ENCODE results near the gene SPACA9. TPM values are rescaled to one million over a fixed set of nuclear protein-coding genes. Genes with fewer than 3 reads are reported as not detected.

The SPACA9 gene
- polyA plus RNA-seq (2013, experiment 1 of 2) = 5.6 TPM
- polyA plus RNA-seq (2013, experiment 2 of 2) = 6.4 TPM

DNA sequence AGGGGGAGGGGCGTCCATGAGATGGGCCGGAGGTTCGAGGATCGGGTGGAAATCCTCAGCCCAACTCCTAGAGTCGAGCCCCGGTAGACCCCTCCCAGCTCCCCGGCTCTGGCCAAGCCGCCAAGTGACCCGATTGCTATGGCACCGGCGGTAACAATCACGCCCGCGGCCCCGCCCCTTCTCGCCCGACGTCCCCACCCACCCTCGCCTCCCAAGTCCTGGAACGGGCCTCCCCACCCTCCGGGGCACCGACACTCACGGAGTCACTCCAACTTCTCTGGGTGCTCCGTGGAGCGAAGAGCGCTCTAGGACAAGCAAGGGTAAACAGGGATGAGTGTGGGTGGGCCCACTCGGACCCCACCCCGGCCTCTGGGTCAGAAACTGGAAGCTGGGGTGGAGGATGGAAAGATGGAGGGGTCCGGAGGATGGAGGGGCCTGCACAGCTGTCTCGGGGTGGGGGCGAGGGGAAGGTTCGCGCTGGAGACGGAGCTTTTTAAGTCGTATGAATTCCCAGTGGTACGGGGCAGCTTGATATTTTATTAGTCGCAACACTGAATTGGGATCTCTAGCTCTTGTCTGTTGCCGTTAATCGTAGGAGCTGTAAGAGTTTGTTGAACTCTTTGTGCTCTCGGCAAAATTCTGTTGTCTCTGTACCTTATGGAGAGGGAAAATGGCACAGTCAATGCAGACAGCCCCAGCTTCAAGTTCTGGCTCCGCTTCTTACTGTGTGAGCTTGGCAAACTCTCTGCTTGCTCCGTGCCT is at the start of gene SPACA9:
SPACA9 (plus strand) TSS at position 204 of the 762 bp plus-strand sequence. CDS start 5,050 bp downstream, outside the sequence.
- WGBS, 2 experiments (ENCODE audit: insufficient coverage in 2 of 2) = 35 to 38% methylated on average over 27 to 30 of the region's 42 CpGs
- no peaks in the 10 kb centered on the region for H3K9me3 ChIP-seq (ENCODE audit: control insufficient read depth, low read length)
- H3K36me3 ChIP-seq (ENCODE audit: control insufficient read depth, insufficient read depth, low read length) = no peaks in the 10 kb centered on the region
- peak within 1 kb of the TSS; percentile 95 for H3K4me3 ChIP-seq (ENCODE audit: extremely low read depth, insufficient read depth, low read length, poor library complexity, severe bottlenecking)
- H3K27ac ChIP-seq (ENCODE audit: low read depth, low read length, severe bottlenecking) = peak within 1 kb of the TSS; percentile 59
- peaks cover 6% of the 10 kb centered on the region for H3K4me1 ChIP-seq (ENCODE audit: control insufficient read depth, insufficient read depth, low read length, poor library complexity, severe bottlenecking)

DNA sequence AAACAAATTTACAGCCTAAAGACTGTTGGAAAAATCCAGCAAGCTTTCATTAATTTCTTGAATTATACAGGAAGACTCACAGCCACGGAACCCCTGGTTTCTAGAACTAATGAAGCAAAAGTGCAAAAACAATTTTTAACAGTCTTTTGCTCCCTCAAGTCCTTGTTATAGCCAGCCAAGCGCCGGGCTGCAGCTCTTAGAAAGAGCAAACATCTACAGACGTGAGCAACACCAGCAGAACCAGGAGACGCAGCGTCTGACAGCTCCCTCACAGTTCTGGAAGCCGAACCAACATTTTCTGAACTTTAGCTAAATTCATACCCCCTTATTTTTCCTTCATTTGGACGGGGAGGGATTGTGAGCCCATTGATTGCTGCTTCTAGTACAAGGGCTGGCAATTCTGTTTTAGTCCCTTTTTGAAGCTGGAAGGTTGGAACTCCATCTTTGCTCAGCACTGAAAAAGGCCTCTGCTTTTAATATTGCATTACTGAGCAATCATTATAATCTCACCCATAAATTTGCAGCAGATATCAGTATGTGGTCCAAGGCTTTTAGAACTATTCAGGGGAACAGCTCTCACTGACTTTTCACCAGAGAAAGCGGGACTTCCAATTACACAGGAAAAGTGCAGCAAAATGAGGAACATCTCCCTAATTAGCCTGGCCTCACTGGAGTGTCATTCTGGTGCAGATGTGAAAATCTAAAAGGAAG is 46.4 kb upstream of the SPACA9 start:
- Histone ChIP-seq H3K4me1 (ENCODE audit: control insufficient read depth, insufficient read depth, low read length, poor library complexity, severe bottlenecking) (no peaks in the 10 kb centered on the region), H3K36me3 (ENCODE audit: control insufficient read depth, insufficient read depth, low read length) (no peaks in the 10 kb centered on the region), H3K9me3 (ENCODE audit: control insufficient read depth, low read length) (no peaks in the 10 kb centered on the region), H3K27ac (ENCODE audit: low read depth, low read length, severe bottlenecking) (no peak overlapping the region), H3K4me3 (ENCODE audit: extremely low read depth, insufficient read depth, low read length, poor library complexity, severe bottlenecking) (no peak overlapping the region)
- WGBS, 2 experiments (ENCODE audit: insufficient coverage in 2 of 2) = 69 to 84% methylated on average over 4 to 8 of the region's 9 CpGs

DNA sequence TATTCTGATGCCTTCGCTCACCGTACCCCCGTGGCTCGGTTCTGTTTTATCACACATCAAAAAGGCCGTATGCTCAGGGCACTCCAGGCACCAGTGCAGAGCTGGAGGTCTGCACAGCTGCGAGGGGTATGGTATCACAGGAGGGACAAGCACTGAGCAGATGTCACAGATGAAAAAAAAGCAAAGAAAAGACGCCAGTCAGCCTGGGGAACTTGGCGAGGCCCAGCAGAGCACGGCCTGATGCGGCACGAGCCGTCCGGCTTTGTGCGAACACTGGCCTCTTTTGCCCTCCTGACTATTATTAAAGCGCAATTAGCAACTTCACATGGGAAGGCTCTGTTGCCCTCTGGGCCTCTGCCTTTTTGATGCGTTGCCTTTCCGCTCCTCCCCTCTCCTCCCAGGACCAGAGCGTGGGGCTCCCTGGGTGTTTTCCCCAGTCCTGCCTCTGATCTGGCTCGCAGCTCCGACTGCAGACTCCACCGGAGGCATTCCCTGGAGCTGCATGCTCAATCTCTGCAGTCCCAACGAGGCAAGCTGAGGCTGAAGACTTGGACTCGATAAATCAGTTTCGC is 45.1 kb upstream of the SPACA9 start:
- no peaks in the 10 kb centered on the region for H3K9me3 ChIP-seq (ENCODE audit: control insufficient read depth, low read length)
- 73 to 75% methylated on average over 23 to 24 of the region's 24 CpGs for WGBS, 2 experiments (ENCODE audit: insufficient coverage in 2 of 2)
- no peaks in the 10 kb centered on the region for H3K36me3 ChIP-seq (ENCODE audit: control insufficient read depth, insufficient read depth, low read length)
- no peak overlapping the region for H3K27ac ChIP-seq (ENCODE audit: low read depth, low read length, severe bottlenecking)
- no peak overlapping the region for H3K4me3 ChIP-seq (ENCODE audit: extremely low read depth, insufficient read depth, low read length, poor library complexity, severe bottlenecking)
- no peaks in the 10 kb centered on the region for H3K4me1 ChIP-seq (ENCODE audit: control insufficient read depth, insufficient read depth, low read length, poor library complexity, severe bottlenecking)

DNA sequence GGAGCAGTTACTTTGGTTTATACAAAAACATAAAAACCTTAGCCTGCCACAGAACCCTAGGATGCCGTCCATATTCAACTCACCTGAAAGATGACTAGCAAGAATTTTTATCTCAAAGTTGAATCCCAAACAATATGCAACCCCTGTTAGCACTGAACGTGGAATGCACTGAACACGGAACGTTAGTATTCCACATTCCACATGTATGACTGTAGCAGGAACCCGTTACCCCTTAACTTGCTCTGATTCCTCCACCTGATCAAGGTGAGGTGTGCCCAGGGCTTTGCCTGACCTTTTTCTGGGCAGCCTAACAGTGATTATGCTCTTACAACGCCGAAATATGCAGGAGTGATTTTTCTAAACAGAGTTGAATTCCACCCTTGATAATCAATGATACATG is 44.4 kb upstream of the SPACA9 start:
- no peak overlapping the region for H3K27ac ChIP-seq (ENCODE audit: low read depth, low read length, severe bottlenecking)
- no peaks in the 10 kb centered on the region for H3K4me1 ChIP-seq (ENCODE audit: control insufficient read depth, insufficient read depth, low read length, poor library complexity, severe bottlenecking)
- H3K36me3 ChIP-seq (ENCODE audit: control insufficient read depth, insufficient read depth, low read length) = no peaks in the 10 kb centered on the region
- no peaks in the 10 kb centered on the region for H3K9me3 ChIP-seq (ENCODE audit: control insufficient read depth, low read length)
- H3K4me3 ChIP-seq (ENCODE audit: extremely low read depth, insufficient read depth, low read length, poor library complexity, severe bottlenecking) = no peak overlapping the region
- WGBS, 2 experiments (ENCODE audit: insufficient coverage in 2 of 2) = 91 to 95% methylated on average over 6 to 7 of the region's 7 CpGs

DNA sequence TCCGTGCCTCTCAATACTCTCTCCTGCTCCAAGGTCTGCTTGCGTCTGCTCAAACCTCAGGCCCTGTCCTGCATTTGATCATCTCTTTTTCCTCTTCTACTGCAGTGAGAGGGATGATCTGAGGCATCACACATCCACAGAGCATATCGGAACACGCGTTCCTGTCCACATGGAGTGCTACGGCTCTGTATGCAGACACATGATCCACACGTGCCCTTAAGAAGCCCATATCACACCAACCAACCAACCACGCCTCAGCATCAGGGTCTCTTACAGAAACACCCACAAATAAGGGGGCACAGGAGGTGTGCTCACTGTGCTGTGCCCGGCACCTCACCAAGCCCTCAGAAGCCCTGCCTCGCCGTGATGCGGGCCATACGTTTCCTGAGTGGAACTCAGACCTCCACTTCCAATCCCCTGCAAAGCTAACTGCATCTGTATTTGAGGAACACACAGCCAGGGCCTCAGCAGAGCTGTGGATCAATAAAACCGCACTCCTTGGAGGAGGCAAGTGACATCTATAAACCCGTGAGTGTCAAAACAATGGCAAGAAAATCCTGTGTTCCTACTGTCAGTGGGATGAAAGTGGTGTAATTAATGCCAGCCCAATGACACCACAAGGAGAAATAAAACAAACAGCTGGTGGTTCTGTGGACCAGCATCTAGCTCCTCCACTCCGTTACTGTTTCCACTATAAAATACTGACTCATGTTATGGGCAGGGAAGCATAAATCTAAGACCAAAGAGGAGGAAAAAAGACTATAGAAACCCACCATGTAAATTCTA is 41.0 kb upstream of the SPACA9 start:
- WGBS, 2 experiments (ENCODE audit: insufficient coverage in 2 of 2) = 89% methylated on average over 12 to 14 of the region's 16 CpGs
- H3K27ac ChIP-seq (ENCODE audit: low read depth, low read length, severe bottlenecking) = no peak overlapping the region
- no peaks in the 10 kb centered on the region for H3K36me3 ChIP-seq (ENCODE audit: control insufficient read depth, insufficient read depth, low read length)
- H3K9me3 ChIP-seq (ENCODE audit: control insufficient read depth, low read length) = no peaks in the 10 kb centered on the region
- no peaks in the 10 kb centered on the region for H3K4me1 ChIP-seq (ENCODE audit: control insufficient read depth, insufficient read depth, low read length, poor library complexity, severe bottlenecking)
- H3K4me3 ChIP-seq (ENCODE audit: extremely low read depth, insufficient read depth, low read length, poor library complexity, severe bottlenecking) = no peak overlapping the region

DNA sequence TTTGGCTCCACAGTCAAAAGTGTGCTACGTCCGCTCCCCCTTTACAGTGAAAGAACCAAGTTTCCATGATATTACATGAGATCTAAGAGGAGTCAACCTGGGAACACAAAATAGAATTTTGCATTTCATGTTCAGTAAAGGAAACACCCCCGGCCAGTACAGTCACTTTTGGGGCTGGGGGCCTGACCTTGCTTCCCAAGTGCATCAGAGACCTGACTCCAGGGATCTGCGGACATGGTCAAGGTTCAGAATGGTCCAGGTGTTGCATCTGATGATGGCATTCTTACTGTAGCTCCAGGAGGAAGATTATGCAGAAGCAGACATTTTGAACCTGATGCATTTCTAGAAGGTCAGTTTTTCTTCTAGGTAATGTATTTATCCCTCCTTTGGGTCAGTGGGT is 40.4 kb upstream of the SPACA9 start:
- 85 to 100% methylated on average over 2 of the region's 4 CpGs for WGBS, 2 experiments (ENCODE audit: insufficient coverage in 2 of 2)
- Histone ChIP-seq H3K4me3 (ENCODE audit: extremely low read depth, insufficient read depth, low read length, poor library complexity, severe bottlenecking) (no peak overlapping the region), H3K4me1 (ENCODE audit: control insufficient read depth, insufficient read depth, low read length, poor library complexity, severe bottlenecking) (no peaks in the 10 kb centered on the region), H3K27ac (ENCODE audit: low read depth, low read length, severe bottlenecking) (no peak overlapping the region), H3K9me3 (ENCODE audit: control insufficient read depth, low read length) (no peaks in the 10 kb centered on the region), H3K36me3 (ENCODE audit: control insufficient read depth, insufficient read depth, low read length) (no peaks in the 10 kb centered on the region)

DNA sequence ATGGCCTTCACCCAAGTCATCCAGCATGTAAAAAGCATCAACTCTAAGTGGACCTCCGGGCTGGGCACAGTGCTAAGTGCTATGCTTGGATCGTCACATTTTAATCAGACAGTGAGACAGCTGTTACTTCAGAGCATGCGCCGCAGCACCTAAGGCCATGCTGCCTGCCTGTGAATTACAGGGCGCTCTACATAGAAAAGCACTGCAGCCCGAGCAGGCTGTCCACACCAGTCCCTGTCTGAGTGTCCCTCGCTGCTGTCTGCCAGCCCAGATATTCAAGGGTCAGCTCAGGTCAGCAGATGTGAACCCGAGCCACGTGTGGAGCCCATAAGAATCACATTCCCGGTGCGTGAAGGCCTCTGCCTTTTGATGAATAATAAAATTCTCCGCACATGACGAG is 37.7 kb upstream of the SPACA9 start:
- no peaks in the 10 kb centered on the region for H3K9me3 ChIP-seq (ENCODE audit: control insufficient read depth, low read length)
- no peaks in the 10 kb centered on the region for H3K4me1 ChIP-seq (ENCODE audit: control insufficient read depth, insufficient read depth, low read length, poor library complexity, severe bottlenecking)
- WGBS, 2 experiments (ENCODE audit: insufficient coverage in 2 of 2) = 90 to 93% methylated on average over 10 to 13 of the region's 13 CpGs
- H3K27ac ChIP-seq (ENCODE audit: low read depth, low read length, severe bottlenecking) = no peak overlapping the region
- no peaks in the 10 kb centered on the region for H3K36me3 ChIP-seq (ENCODE audit: control insufficient read depth, insufficient read depth, low read length)
- no peak overlapping the region for H3K4me3 ChIP-seq (ENCODE audit: extremely low read depth, insufficient read depth, low read length, poor library complexity, severe bottlenecking)

DNA sequence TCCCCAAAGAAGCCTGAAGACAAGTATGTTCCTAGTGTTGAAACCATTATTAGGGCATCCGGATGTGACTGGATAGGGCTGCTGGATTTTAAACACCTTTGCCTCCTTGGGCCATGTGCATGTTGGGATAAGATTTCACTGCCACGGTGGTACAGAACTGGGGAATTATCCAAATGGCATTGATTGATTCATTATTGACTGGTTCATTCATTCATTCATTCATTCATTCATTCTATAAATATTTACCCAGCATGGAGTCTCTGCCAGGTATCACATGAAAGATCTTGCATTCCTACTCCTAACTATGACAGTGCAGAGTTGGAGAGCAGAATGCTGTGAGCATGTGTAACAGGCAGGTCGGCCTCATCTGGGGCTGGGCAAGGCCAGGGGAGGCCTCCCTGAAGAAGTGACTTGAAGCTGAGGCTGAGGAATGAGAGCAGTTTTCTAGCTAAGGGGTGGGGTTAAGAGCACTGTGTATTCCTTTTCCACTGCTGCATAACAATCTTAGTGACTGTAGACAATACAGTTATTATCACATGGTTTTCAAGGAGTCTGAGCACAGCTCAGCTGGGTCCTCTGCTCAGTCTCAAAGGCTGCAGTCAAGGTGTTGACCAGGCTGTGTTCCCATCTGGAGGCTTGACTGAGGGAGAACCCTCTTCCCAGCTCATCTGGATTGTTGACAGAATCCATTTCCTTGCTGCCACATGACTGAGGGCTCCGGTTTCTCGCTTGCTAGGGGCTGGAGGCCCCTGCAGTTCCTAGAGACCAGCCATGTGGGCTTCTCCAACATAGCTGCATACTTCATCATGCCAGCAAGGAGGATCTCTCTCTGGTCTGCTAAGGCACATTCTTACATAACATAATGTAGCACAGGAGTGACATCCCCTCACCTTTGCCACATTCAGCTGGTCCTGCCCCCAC is 36.3 kb upstream of the SPACA9 start:
- 96 to 100% methylated on average over 4 of the region's 5 CpGs for WGBS, 2 experiments (ENCODE audit: insufficient coverage in 2 of 2)
- H3K4me3 ChIP-seq (ENCODE audit: extremely low read depth, insufficient read depth, low read length, poor library complexity, severe bottlenecking) = no peak overlapping the region
- H3K9me3 ChIP-seq (ENCODE audit: control insufficient read depth, low read length) = no peaks in the 10 kb centered on the region
- no peaks in the 10 kb centered on the region for H3K36me3 ChIP-seq (ENCODE audit: control insufficient read depth, insufficient read depth, low read length)
- H3K4me1 ChIP-seq (ENCODE audit: control insufficient read depth, insufficient read depth, low read length, poor library complexity, severe bottlenecking) = no peaks in the 10 kb centered on the region
- no peak overlapping the region for H3K27ac ChIP-seq (ENCODE audit: low read depth, low read length, severe bottlenecking)

DNA sequence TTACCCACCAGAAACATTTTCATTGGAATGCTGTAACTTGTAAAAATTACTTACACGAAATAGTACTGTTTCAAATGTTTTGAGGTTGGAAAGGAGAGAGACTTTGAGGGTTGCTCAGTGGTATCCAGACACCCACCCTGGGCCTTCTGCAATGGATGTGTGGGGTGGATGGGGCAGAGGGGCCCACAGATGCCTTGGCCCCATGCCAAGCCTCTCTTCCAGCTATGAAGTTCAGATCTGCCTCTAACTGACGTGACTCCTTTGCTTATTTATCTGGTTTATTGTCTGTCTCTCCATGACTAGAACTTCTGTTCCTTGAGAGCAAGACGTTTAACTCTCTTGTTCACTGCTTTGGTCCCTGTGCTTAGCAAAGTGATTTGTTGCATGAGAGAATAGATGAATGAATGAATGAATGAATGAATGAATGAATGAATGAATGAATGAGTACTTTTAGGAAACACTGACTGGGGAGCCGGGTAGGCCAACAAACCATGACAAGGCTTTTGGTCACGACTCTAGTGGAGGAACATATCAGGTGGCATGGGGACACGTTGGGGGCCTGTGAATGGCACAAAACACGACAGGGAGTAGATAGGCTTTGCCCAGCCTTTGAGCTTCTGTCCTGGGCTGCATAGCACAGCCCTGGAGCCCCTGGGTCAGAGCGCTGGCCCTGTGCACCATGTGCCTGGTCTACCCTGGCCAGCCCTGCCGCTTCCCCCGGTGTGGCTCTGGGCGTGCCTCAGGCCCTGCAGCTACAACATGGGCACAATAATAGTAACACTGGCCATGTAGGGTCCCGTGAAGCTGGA is 32.4 kb upstream of the SPACA9 start:
- Histone ChIP-seq H3K9me3 (ENCODE audit: control insufficient read depth, low read length) (no peaks in the 10 kb centered on the region), H3K27ac (ENCODE audit: low read depth, low read length, severe bottlenecking) (no peak overlapping the region), H3K4me3 (ENCODE audit: extremely low read depth, insufficient read depth, low read length, poor library complexity, severe bottlenecking) (no peak overlapping the region), H3K36me3 (ENCODE audit: control insufficient read depth, insufficient read depth, low read length) (no peaks in the 10 kb centered on the region), H3K4me1 (ENCODE audit: control insufficient read depth, insufficient read depth, low read length, poor library complexity, severe bottlenecking) (no peaks in the 10 kb centered on the region)
- WGBS, 2 experiments (ENCODE audit: insufficient coverage in 2 of 2) = 86 to 90% methylated on average over 11 of the region's 12 CpGs

Data from mesodermal cell (in vitro differentiated cells).